Embryonic facial prominence (tissue), 1 donor: ENCODE data around the gene UBL7.

ENCODE experiments used
- DNase-seq: peaks from one replicate; pipeline ENCODE4 v3.0.0-alpha.2; 2016; ENCODE audit errors: extremely low spot score

UBL7 gene

DNA sequence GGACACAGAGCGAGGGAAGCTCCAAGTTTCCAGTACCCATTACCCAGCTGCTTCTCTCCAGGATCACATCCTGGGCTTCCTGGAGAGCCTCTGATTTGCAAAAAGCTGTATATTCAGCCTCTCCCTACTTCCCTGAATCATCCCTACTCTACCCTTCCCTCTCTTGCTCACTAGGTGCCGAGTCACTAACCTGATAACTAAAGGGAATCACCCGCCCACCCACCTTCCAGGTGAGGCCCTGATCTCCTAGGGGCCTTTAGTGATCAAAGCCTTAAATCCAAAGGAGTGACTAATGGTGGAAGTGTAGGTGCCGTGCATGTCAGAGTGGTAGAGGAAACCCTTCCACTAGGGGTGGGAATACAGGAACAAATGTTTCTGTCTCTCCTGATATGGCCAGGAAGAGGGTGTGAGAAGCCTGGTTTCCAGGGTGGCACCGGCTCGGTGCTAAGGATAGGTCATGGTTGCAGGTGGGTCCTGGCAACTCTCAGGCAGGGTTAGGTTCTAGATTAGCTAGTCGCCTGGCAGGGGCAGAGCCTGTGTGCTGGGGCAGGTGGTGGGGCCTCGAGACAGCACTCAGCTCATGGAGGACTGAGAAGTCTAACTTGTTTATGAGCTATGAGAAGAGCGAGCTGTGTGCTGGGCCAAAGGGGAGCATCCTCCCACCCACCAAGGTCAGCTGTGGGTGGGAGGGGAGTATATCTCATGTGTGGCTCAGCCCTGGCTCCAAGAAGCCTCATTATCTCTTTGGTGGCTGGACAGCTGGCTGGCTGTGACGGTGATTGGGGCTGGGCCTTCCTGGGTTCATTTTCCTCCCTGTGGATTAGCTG is 37.3 kb downstream of the UBL7 start:
- DNase-seq = no peak

GRCh38 chr15:74422652-74423430 is 38.1 kb downstream of the UBL7 start:
- no peak for DNase-seq

DNA sequence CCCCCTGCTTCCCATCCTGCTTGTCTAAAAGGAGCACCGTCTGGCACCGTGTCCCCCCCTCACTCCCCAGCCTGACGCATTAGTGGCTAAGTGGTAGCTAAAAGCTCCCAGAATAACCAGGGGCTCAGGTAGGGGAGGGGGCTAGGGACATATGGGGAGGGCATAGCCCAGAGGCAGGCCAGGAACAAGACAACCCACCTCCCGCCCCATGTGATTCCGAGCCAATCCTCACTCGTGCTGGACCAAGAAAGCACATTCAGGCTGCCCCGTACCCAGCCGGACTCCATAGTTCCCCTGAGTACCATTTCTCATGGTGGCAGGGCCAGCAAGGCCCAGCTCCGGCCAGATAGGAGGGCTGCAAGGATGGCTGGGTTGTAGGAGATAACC is 38.7 kb downstream of the UBL7 start:
- DNase-seq = no peak

- DNase-seq = no peak
These were observed 39.4 kb downstream of the UBL7 start for GRCh38 chr15:74421302-74422245.

DNA sequence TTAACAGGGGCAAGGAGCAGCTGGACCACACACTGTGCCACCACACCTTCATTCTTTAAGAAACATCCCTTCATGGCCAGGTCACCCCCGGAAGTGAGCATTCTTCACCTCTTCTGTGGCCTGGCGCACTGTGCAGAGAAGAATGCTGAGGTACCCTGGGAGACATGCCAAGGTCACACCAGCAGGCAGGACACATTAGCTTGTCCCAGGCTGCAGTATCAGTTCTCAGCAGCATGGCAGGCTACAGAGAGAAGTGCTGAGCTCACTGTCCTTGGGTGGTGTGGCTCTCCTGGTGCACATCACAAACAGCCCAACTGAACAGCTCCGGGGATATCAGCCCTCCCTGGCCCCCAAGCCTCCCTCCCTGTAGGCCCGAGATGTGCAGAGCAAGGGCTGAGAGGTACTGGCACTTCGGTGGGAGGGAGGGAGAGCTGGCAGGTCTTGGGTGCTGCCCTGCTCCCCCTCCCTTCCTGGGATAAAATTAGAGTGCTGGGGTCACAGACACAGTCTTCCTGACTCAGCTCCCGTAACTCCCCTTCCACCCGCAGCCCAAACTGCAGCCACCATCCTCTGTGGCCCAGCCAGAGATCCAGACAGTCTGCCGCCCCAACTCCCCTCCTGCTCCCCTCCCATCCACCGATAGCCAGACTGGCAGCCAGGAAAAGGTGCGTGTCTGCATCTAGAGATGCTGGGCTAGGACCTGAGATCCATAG is 40.6 kb downstream of the UBL7 start:
- DNase-seq = no peak

DNA sequence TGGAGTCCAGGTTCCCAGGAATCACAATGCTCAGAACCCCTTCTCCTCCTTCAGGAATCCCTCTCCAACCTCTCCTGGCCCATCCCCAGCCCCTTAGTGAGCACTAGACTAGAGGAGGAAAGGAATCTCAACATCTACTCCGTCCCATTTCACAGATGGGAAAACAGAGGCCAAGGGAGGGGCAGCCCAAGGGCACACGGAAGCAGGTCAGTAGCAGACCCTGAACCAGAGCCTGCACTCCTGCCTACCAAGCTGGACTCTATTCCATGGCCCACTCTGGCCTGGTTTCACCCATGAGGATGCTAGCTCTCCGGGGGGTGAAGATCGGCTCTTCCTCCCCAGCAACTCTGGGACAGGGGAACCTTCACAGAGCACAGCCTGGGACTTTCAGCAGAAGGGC is 41.5 kb downstream of the UBL7 start:
- no peak for DNase-seq

GRCh38 chr15:74418575-74419338 is 42.2 kb downstream of the UBL7 start:
- DNase-seq = no peak

GRCh38 chr15:74417670-74418069 is 43.3 kb downstream of the UBL7 start:
- no peak for DNase-seq

DNA sequence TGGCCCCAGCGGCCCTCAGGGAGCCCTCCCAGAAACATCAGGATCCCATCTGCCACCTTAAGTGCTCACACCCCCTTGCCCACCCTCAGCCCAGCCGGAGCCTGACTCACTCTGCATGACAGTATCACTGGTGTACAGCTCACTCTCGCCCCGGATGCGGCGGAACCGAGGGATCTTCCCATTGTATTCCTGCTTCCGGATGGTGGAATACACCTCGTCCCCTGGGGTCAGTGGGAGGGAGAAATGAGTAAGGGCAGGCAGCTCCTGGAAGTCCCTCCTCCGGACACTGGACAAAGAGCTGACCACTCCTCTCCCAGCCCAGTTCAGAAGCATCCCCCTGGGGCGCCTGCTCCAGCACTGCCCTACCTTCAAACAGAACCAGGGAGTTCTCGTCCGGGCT is 43.7 kb downstream of the UBL7 start:
- no peak for DNase-seq

GRCh38 chr15:74415966-74416916 is 44.7 kb downstream of the UBL7 start:
- DNase-seq = no peak

DNA sequence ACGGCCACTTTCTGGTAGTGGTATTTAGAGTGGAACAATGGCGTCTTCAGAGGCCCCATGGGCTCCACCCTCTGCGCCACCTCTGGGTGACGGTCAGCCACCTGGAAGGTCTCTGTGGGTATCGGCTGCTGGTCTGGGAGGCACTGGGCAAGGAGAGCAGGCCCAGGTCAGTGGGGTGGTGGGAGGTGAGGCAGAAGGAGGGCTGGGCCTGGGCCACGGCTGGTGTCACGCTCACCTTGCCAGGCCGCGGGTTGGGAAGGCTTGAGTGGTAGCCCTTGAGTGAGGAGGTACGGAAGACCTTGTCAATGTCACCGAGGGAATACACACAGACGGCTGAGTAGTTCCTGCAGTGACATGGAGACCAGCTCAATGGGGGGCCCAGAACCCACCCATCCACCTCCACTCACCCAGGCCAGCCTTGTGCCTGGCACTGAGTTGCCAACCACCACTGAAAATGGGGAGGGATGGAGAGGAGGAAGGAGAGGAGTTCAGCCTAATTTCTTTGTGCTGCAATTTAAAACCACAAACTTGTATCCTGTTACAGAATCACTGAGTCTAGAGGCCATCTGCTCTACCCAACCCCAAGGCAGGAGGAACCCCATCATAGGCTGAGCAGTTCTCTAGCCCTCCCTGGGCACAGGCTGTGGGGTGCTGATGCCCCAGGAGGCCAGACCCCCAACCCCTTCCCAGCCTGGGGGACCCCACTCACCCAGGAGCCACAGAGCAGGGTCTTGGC is 46.2 kb downstream of the UBL7 start:
- no peak for DNase-seq

GRCh38 chr15:74414081-74414580 is 46.8 kb downstream of the UBL7 start:
- DNase-seq = no peak

DNA sequence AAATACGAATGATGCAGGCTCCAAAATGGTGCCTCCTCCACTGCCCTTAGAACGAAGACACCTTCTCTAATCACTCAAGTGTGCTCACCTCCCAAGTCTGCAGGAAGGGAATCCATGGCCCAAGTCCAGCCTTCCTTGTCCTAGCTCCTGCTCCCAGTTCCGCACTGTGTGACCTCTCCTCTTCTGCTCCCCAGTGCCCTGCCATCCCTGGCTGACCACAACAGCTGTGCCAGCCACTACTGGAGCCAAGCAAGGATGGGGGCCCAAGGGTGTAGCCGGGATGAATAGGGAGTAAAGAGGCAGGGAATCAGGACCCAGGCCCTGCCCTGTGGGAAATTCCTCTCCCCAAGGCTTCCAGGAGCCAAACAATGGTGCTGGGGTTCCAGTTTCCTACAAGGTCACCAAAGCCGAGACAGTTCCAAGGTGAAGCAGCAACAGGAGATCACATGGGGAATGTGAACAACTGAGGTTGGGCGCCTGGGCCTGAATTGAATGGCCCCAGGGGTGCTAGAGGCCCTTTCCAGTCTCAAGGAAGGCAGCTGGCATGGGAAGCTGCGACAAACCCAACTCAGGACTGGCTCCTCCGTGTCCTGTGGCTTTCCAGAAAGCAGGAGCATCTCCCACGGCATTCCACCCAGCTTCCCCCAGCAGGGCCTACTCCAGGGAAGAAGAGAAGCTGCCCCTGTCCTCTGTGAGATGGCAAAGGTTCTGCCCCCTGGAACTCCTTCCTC is 47.4 kb downstream of the UBL7 start:
- no peak for DNase-seq

DNA sequence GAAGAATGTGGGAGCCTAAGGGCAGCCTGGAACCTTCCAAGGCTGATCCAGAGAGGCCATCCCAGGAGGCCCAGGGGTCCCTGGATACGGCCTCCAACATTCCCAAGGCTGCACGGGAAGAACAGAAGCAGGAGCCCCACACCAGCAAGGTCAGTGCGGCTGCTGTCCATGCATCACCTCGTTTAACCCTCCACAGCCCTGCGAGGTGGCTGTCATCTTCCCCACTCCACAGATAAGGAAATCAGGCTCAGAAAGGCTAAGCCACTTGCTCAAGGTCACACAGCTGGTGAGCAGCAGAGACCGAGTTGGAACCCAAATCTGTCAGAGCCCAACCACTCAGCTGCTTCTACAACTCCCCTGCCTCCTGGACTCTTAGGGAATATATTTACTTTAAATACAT is 48.8 kb downstream of the UBL7 start:
- DNase-seq = no peak

GRCh38 chr15:74411686-74412085 is 49.3 kb downstream of the UBL7 start:
- DNase-seq = no peak

GRCh38 chr15:74410502-74410901 is 50.5 kb downstream of the UBL7 start:
- no peak for DNase-seq

- no peak for DNase-seq
These were observed 51.7 kb downstream of the UBL7 start for GRCh38 chr15:74409225-74409624.

DNA sequence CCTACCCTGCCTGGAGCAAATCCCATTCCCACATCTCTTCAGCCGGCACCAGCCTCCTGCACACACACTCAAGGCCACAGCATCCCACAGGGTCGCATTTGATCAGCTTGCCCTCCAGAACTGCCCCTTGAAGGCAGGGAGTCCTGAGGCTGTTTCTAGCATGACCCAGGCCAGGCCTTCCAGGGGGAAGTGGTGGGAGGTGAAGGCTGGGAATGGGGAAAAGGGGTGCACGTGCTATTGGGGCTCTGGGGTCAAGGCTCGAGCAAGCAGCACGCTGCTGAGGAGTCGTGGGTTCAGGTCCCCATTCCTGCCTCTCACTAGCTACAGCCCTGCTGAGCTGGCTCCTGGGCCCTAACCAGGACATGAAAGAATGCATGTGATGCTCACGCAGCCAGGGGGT is 52.1 kb downstream of the UBL7 start:
- no peak for DNase-seq
